ENCODE data around the gene KPNB1. TPM values are rescaled to one million over a fixed set of nuclear protein-coding genes. Genes with fewer than 3 reads are reported as not detected.

KPNB1 gene
- total RNA-seq, 2 donors from 2014 or later = 452 to 500 TPM

GRCh38 chr17:47676199-47676472 is 26.4 kb downstream of the KPNB1 start:
- H3K9ac ChIP-seq (ENCODE audit: extremely low read depth, low read length, poor library complexity, severe bottlenecking) = no peak overlapping the region
- 89 to 98% methylated on average over 4 of the region's 4 CpGs for WGBS, 2 experiments (ENCODE audit: insufficient coverage in 1 of 2, insufficient read length in 1 of 2)
- no peak for DNase-seq
- H3K4me3 ChIP-seq (ENCODE audit: low read length) = no peak overlapping the region
- H3K27me3 ChIP-seq (ENCODE audit: control insufficient read depth, insufficient read depth, low read length, poor library complexity, severe bottlenecking) = no peaks in the 10 kb centered on the region
- Mint-ChIP-seq H3K36me3 (ENCODE audit: low read depth) (peaks cover 92% of the 10 kb centered on the region), H3K9me3 (no peaks in the 10 kb centered on the region), H3K27me3 (ENCODE audit: insufficient read depth) (no peaks in the 10 kb centered on the region), H3K27ac (no peak overlapping the region), H3K4me3 (no peak overlapping the region), H3K4me1 (peaks cover 6% of the 10 kb centered on the region)
- H3K27ac ChIP-seq (ENCODE audit: low read depth, low read length) = no peak overlapping the region
- H3K4me1 ChIP-seq (ENCODE audit: control insufficient read depth, insufficient read depth, low read length) = no peaks in the 10 kb centered on the region
- no peaks in the 10 kb centered on the region for H3K9me3 ChIP-seq (ENCODE audit: control insufficient read depth, low read length)
- TF ChIP-seq, protein P1, sequence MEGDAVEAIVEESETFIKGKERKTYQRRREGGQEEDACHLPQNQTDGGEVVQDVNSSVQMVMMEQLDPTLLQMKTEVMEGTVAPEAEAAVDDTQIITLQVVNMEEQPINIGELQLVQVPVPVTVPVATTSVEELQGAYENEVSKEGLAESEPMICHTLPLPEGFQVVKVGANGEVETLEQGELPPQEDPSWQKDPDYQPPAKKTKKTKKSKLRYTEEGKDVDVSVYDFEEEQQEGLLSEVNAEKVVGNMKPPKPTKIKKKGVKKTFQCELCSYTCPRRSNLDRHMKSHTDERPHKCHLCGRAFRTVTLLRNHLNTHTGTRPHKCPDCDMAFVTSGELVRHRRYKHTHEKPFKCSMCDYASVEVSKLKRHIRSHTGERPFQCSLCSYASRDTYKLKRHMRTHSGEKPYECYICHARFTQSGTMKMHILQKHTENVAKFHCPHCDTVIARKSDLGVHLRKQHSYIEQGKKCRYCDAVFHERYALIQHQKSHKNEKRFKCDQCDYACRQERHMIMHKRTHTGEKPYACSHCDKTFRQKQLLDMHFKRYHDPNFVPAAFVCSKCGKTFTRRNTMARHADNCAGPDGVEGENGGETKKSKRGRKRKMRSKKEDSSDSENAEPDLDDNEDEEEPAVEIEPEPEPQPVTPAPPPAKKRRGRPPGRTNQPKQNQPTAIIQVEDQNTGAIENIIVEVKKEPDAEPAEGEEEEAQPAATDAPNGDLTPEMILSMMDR (conservative IDR thresholded peaks at IDR 0.05) = no peak
- H3K36me3 ChIP-seq (ENCODE audit: control insufficient read depth, insufficient read depth, low read length) = peaks cover 97% of the 10 kb centered on the region

- no peak overlapping the region for H3K9ac ChIP-seq (ENCODE audit: extremely low read depth, low read length, poor library complexity, severe bottlenecking)
- H3K9me3 Mint-ChIP-seq = no peaks in the 10 kb centered on the region
- H3K27ac ChIP-seq (ENCODE audit: low read depth, low read length) = no peak overlapping the region
- H3K27ac Mint-ChIP-seq = peak overlapping the region; percentile 53
- no peaks in the 10 kb centered on the region for H3K27me3 Mint-ChIP-seq (ENCODE audit: insufficient read depth)
- no peaks in the 10 kb centered on the region for H3K27me3 ChIP-seq (ENCODE audit: control insufficient read depth, insufficient read depth, low read length, poor library complexity, severe bottlenecking)
- H3K9me3 ChIP-seq (ENCODE audit: control insufficient read depth, low read length) = no peaks in the 10 kb centered on the region
- H3K36me3 ChIP-seq (ENCODE audit: control insufficient read depth, insufficient read depth, low read length) = peaks cover 98% of the 10 kb centered on the region
- DNase-seq = peak; percentile 40
- H3K4me3 Mint-ChIP-seq = no peak overlapping the region
- TF ChIP-seq, protein P1 (conservative IDR thresholded peaks at IDR 0.05) = no peak
- no peaks in the 10 kb centered on the region for H3K4me1 ChIP-seq (ENCODE audit: control insufficient read depth, insufficient read depth, low read length)
- 86 to 98% methylated on average over 5 to 7 of the region's 7 CpGs for WGBS, 2 experiments (ENCODE audit: insufficient coverage in 1 of 2, insufficient read length in 1 of 2)
- peaks cover 90% of the 10 kb centered on the region for H3K36me3 Mint-ChIP-seq (ENCODE audit: low read depth)
- no peak overlapping the region for H3K4me3 ChIP-seq (ENCODE audit: low read length)
- H3K4me1 Mint-ChIP-seq = peaks cover 6% of the 10 kb centered on the region
Observed at GRCh38 chr17:47676510-47677165, 26.9 kb downstream of the KPNB1 start.

GRCh38 chr17:47678196-47678595 is 28.5 kb downstream of the KPNB1 start:
- 89 to 98% methylated on average over 7 of the region's 7 CpGs for WGBS, 2 experiments (ENCODE audit: insufficient coverage in 1 of 2, insufficient read length in 1 of 2)
- peaks cover 97% of the 10 kb centered on the region for H3K36me3 ChIP-seq (ENCODE audit: control insufficient read depth, insufficient read depth, low read length)
- H3K27ac Mint-ChIP-seq = no peak overlapping the region

More at GRCh38 chr17:47678196-47678595, 28.5 kb downstream of the KPNB1 start:
- Histone ChIP-seq H3K9me3 (ENCODE audit: control insufficient read depth, low read length) (no peaks in the 10 kb centered on the region), H3K4me3 (ENCODE audit: low read length) (no peak overlapping the region), H3K27me3 (ENCODE audit: control insufficient read depth, insufficient read depth, low read length, poor library complexity, severe bottlenecking) (no peaks in the 10 kb centered on the region), H3K4me1 (ENCODE audit: control insufficient read depth, insufficient read depth, low read length) (no peaks in the 10 kb centered on the region), H3K27ac (ENCODE audit: low read depth, low read length) (no peak overlapping the region), H3K9ac (ENCODE audit: extremely low read depth, low read length, poor library complexity, severe bottlenecking) (no peak overlapping the region)
- DNase-seq = no peak
- Mint-ChIP-seq H3K4me1 (peaks cover 6% of the 10 kb centered on the region), H3K9me3 (no peaks in the 10 kb centered on the region), H3K27me3 (ENCODE audit: insufficient read depth) (no peaks in the 10 kb centered on the region), H3K4me3 (no peak overlapping the region), H3K36me3 (ENCODE audit: low read depth) (peaks cover 91% of the 10 kb centered on the region)
- TF ChIP-seq, protein P1 (conservative IDR thresholded peaks at IDR 0.05) = no peak
